Mesendoderm (in vitro differentiated cells): Measurements from ENCODE around the gene SLC44A1.

Experiments
- DNase-seq: peaks from one replicate; pipeline ENCODE4 v3.0.0; 2013
- H2AK5ac ChIP-seq: 2 replicates; pipeline ENCODE4 v1.6.1; 2013; ENCODE audit warnings: low read length, inconsistent platforms
- H2BK120ac ChIP-seq: 2 replicates; pipeline ENCODE4 v1.6.1; 2013; ENCODE audit warnings: low read depth, mild to moderate bottlenecking, low read length, moderate library complexity, mixed read lengths
- H2BK15ac ChIP-seq: replicated peaks from 2 replicates; pipeline ENCODE4 v1.6.1; 2013; ENCODE audit warnings: low read depth, mild to moderate bottlenecking, moderate library complexity
- H2BK5ac ChIP-seq: 2 replicates; pipeline ENCODE4 v1.6.1; 2013; ENCODE audit warnings: low read length, inconsistent platforms
- H3K18ac ChIP-seq: 2 replicates; pipeline ENCODE4 v1.6.1; 2013; ENCODE audit warnings: mild to moderate bottlenecking, low read length, mixed read lengths
- H3K23ac ChIP-seq: one replicate; pipeline ENCODE4 v1.6.1; 2013; ENCODE audit warnings: low read length
- H3K27ac ChIP-seq: 2 replicates; pipeline ENCODE4 v1.5.1; 2013; ENCODE audit warnings: low read depth, mild to moderate bottlenecking, inconsistent platforms, low read length, moderate library complexity
- H3K27me3 ChIP-seq: 2 replicates; pipeline ENCODE4 v1.6.1; 2013; ENCODE audit warnings: low read length, control low read depth, mild to moderate bottlenecking, inconsistent platforms; ENCODE audit not compliant: insufficient read depth, poor library complexity
- H3K36me3 ChIP-seq: 2 replicates; pipeline ENCODE4 v1.6.1; 2013; ENCODE audit warnings: low read length, inconsistent platforms; ENCODE audit not compliant: control insufficient read depth, insufficient read depth
- H3K4ac ChIP-seq: one replicate; pipeline ENCODE4 v1.6.1; 2013; ENCODE audit warnings: low read depth, mild to moderate bottlenecking, low read length, moderate library complexity
- H3K4me1 ChIP-seq: 2 replicates; pipeline ENCODE4 v1.6.1; 2013; ENCODE audit warnings: low read depth, low read length, inconsistent platforms; ENCODE audit not compliant: control insufficient read depth
- H3K4me2 ChIP-seq: 2 replicates; pipeline ENCODE4 v1.6.1; 2013; ENCODE audit warnings: low read length
- H3K4me3 ChIP-seq: 2 replicates; pipeline ENCODE4 v1.5.1; 2013; ENCODE audit warnings: mild to moderate bottlenecking, low read length
- H3K56ac ChIP-seq: one replicate; pipeline ENCODE4 v1.6.1; 2013; ENCODE audit warnings: low read length
- H3K79me1 ChIP-seq: 2 replicates; pipeline ENCODE4 v1.6.1; 2013; ENCODE audit warnings: low read length, inconsistent platforms
- H3K79me2 ChIP-seq: 2 replicates; pipeline ENCODE4 v1.6.1; 2013; ENCODE audit warnings: mild to moderate bottlenecking, low read length; ENCODE audit not compliant: control insufficient read depth, insufficient read depth
- H3K9ac ChIP-seq: 2 replicates; pipeline ENCODE4 v1.6.1; 2013; ENCODE audit warnings: low read length, inconsistent platforms
- H4K5ac ChIP-seq: one replicate; pipeline ENCODE4 v1.6.1; 2013; ENCODE audit warnings: low read length
- H4K8ac ChIP-seq: one replicate; pipeline ENCODE4 v1.6.1; 2013; ENCODE audit warnings: low read depth, mild to moderate bottlenecking, control low read depth, low read length, moderate library complexity
- WGBS: extraction: QIAGEN DNeasy Blood & Tissue Kit; methylation state at CpG from one replicate; pipeline ENCODE4 v1.1.7; 2013; ENCODE audit warnings: low lambda C conversion rate, missing lambda C conversion rate; ENCODE audit not compliant: insufficient coverage; ENCODE audit errors: extremely low coverage; 5-methylcytosine and 5-hydroxymethylcytosine counted together

The SLC44A1 gene

GRCh38 chr9:105431424-105432246 lies 187.2 kb downstream of the SLC44A1 start:
- no peak overlapping the region for H3K27ac ChIP-seq
- no peaks in the 10 kb centered on the region for H3K4me1 ChIP-seq
- no CpG with 5 or more reads among the region's 9 CpGs for WGBS
- H2BK5ac ChIP-seq = no peak overlapping the region
- no peaks in the 10 kb centered on the region for H3K36me3 ChIP-seq
- no peaks in the 10 kb centered on the region for H3K27me3 ChIP-seq
- no peaks in the 10 kb centered on the region for H3K79me2 ChIP-seq
- no peaks in the 10 kb centered on the region for H3K79me1 ChIP-seq
- H3K56ac ChIP-seq = no peak overlapping the region
- no peak overlapping the region for H2AK5ac ChIP-seq
- H4K8ac ChIP-seq = no peak overlapping the region
- H3K23ac ChIP-seq = no peak overlapping the region
- H3K18ac ChIP-seq = no peak overlapping the region
- DNase-seq = no peak
- no peak overlapping the region for H4K5ac ChIP-seq
- H3K9ac ChIP-seq = no peak overlapping the region
- no peak overlapping the region for H3K4me2 ChIP-seq
- H3K4me3 ChIP-seq = no peak overlapping the region
- no peak overlapping the region for H3K4ac ChIP-seq
- no peak overlapping the region for H2BK120ac ChIP-seq
- H2BK15ac ChIP-seq = no peak overlapping the region

- H2BK120ac ChIP-seq = no peak overlapping the region
- H3K79me2 ChIP-seq = no peaks in the 10 kb centered on the region
- no peak overlapping the region for H2BK15ac ChIP-seq
- no peaks in the 10 kb centered on the region for H3K27me3 ChIP-seq
- H3K9ac ChIP-seq = no peak overlapping the region
- no peak for DNase-seq
- H4K5ac ChIP-seq = no peak overlapping the region
- H3K56ac ChIP-seq = no peak overlapping the region
- H2AK5ac ChIP-seq = no peak overlapping the region
- H3K36me3 ChIP-seq = no peaks in the 10 kb centered on the region
- H3K23ac ChIP-seq = no peak overlapping the region
- no peak overlapping the region for H3K18ac ChIP-seq
- no peak overlapping the region for H2BK5ac ChIP-seq
- H3K27ac ChIP-seq = no peak overlapping the region
- no CpG with 5 or more reads among the region's 2 CpGs for WGBS
- H3K4me3 ChIP-seq = no peak overlapping the region
- no peaks in the 10 kb centered on the region for H3K79me1 ChIP-seq
- no peak overlapping the region for H4K8ac ChIP-seq
- no peak overlapping the region for H3K4me2 ChIP-seq
- H3K4ac ChIP-seq = no peak overlapping the region
- no peaks in the 10 kb centered on the region for H3K4me1 ChIP-seq
Measured at GRCh38 chr9:105432247-105432842, 187.9 kb downstream of the SLC44A1 start.

- H2BK120ac ChIP-seq = no peak overlapping the region
- H3K23ac ChIP-seq = no peak overlapping the region
- no peaks in the 10 kb centered on the region for H3K4me1 ChIP-seq
- WGBS = no CpG with 5 or more reads among the region's 3 CpGs
- H4K8ac ChIP-seq = no peak overlapping the region
- H2BK5ac ChIP-seq = no peak overlapping the region
- no peak overlapping the region for H3K56ac ChIP-seq
- H3K18ac ChIP-seq = no peak overlapping the region
- H3K9ac ChIP-seq = no peak overlapping the region
- H4K5ac ChIP-seq = no peak overlapping the region
- H2BK15ac ChIP-seq = no peak overlapping the region
- no peak overlapping the region for H3K4ac ChIP-seq
- H3K4me2 ChIP-seq = no peak overlapping the region
- no peaks in the 10 kb centered on the region for H3K27me3 ChIP-seq
- H3K27ac ChIP-seq = no peak overlapping the region
- no peaks in the 10 kb centered on the region for H3K36me3 ChIP-seq
- no peak overlapping the region for H3K4me3 ChIP-seq
- H3K79me1 ChIP-seq = no peaks in the 10 kb centered on the region
- no peaks in the 10 kb centered on the region for H3K79me2 ChIP-seq
- DNase-seq = no peak
- H2AK5ac ChIP-seq = no peak overlapping the region
Measured at GRCh38 chr9:105435453-105435852, 191.0 kb downstream of the SLC44A1 start.

GRCh38 chr9:105436783-105437182 lies 192.3 kb downstream of the SLC44A1 start:
- no peak overlapping the region for H4K5ac ChIP-seq
- no peak overlapping the region for H3K18ac ChIP-seq
- H2BK120ac ChIP-seq = no peak overlapping the region
- no peak overlapping the region for H2BK5ac ChIP-seq
- H3K79me2 ChIP-seq = no peaks in the 10 kb centered on the region
- WGBS = no CpG with 5 or more reads among the region's 4 CpGs
- H2BK15ac ChIP-seq = no peak overlapping the region
- no peaks in the 10 kb centered on the region for H3K79me1 ChIP-seq
- H3K4ac ChIP-seq = no peak overlapping the region
- H4K8ac ChIP-seq = no peak overlapping the region
- no peak overlapping the region for H3K23ac ChIP-seq
- H3K56ac ChIP-seq = no peak overlapping the region
- H2AK5ac ChIP-seq = no peak overlapping the region
- no peaks in the 10 kb centered on the region for H3K36me3 ChIP-seq
- no peak overlapping the region for H3K9ac ChIP-seq
- no peak overlapping the region for H3K27ac ChIP-seq
- no peaks in the 10 kb centered on the region for H3K4me1 ChIP-seq
- H3K4me2 ChIP-seq = no peak overlapping the region
- no peak for DNase-seq
- no peak overlapping the region for H3K4me3 ChIP-seq
- H3K27me3 ChIP-seq = no peaks in the 10 kb centered on the region

- no CpG with 5 or more reads among the region's 1 CpG for WGBS
- Histone ChIP-seq H3K4ac (no peak overlapping the region), H2BK5ac (no peak overlapping the region), H2BK15ac (no peak overlapping the region), H3K18ac (no peak overlapping the region), H2BK120ac (no peak overlapping the region), H4K8ac (no peak overlapping the region), H4K5ac (no peak overlapping the region), H3K27me3 (no peaks in the 10 kb centered on the region), H3K56ac (no peak overlapping the region), H3K4me2 (no peak overlapping the region), H3K27ac (no peak overlapping the region), H3K79me1 (no peaks in the 10 kb centered on the region), H3K4me3 (no peak overlapping the region), H2AK5ac (no peak overlapping the region), H3K79me2 (no peaks in the 10 kb centered on the region), H3K4me1 (no peaks in the 10 kb centered on the region), H3K36me3 (no peaks in the 10 kb centered on the region), H3K23ac (no peak overlapping the region), H3K9ac (no peak overlapping the region)
- no peak for DNase-seq
Measured at GRCh38 chr9:105437704-105438103, 193.3 kb downstream of the SLC44A1 start.
